ENCODE data around the gene ITGA5.

ITGA5 gene

DNA sequence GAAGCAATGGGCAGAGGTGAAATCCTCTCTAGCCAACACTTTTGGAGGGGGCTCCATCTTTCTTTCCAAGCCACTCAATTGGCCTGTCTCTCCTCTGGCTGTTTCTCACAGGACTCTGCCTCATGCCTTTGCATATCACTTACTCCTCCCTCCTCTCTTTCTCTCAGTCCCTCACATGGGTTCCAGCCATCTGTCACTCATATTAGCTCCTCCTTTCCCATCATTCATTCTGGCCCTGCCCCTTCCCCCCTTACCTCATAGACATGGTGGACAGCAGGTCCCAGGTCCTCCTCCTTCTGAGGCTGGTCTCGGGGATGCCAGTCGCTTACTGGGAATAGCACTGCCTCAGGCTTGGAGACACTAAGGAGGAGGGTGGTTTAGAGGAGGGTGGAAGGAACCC, 17.9 kb downstream of the ITGA5 start:
- TF ChIP-seq ZFX (IDR thresholded peaks at IDR 0.05; ENCODE audit: borderline replicate concordance), result no peak
- TF ChIP-seq, protein P1, sequence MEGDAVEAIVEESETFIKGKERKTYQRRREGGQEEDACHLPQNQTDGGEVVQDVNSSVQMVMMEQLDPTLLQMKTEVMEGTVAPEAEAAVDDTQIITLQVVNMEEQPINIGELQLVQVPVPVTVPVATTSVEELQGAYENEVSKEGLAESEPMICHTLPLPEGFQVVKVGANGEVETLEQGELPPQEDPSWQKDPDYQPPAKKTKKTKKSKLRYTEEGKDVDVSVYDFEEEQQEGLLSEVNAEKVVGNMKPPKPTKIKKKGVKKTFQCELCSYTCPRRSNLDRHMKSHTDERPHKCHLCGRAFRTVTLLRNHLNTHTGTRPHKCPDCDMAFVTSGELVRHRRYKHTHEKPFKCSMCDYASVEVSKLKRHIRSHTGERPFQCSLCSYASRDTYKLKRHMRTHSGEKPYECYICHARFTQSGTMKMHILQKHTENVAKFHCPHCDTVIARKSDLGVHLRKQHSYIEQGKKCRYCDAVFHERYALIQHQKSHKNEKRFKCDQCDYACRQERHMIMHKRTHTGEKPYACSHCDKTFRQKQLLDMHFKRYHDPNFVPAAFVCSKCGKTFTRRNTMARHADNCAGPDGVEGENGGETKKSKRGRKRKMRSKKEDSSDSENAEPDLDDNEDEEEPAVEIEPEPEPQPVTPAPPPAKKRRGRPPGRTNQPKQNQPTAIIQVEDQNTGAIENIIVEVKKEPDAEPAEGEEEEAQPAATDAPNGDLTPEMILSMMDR (IDR thresholded peaks at IDR 0.05), result no peak
- H3K27ac ChIP-seq, result no peak overlapping the region

DNA sequence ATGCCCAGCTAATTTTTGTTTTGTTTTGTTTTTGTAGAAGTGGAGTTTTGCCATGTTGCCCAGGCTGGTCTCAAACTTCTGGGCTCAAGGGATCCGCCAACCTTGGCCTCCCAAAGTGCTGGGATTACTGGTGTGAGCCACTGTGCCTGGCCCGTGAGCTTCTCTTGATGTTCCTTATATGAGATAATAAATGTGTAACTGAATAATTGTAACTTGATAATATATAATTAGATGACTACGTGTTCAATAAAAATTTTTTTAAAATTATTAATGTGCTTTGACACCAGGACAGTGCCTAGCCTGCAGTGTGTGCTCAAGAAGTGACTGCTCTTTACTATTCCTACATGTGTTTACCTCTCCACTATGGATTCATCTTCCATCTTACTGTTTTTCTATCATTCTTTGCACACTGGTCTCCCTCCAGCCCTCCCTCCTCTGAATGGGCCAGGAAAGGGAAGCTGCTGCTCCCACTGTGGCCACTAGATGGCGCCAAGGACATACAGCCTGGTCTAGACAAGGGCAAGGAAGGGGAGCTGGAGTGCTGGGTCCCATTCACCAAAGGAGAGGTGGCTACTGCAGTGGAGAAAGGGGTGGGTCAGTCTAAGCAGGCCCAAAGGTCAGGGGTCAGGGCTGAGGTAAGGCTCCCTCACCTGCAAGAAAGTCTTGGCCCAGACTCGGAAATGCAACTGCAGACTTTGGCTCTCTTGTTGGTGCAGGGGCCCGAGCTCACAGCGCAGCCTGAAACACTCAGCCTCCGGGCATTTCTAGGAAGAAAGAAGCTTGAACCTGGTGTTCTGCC, 19.9 kb downstream of the ITGA5 start:
- no peak for TF ChIP-seq ZFX (IDR thresholded peaks at IDR 0.05; ENCODE audit: borderline replicate concordance)
- TF ChIP-seq, protein P1 (IDR thresholded peaks at IDR 0.05), result peak; percentile 100
- H3K27ac ChIP-seq, result no peak overlapping the region

DNA sequence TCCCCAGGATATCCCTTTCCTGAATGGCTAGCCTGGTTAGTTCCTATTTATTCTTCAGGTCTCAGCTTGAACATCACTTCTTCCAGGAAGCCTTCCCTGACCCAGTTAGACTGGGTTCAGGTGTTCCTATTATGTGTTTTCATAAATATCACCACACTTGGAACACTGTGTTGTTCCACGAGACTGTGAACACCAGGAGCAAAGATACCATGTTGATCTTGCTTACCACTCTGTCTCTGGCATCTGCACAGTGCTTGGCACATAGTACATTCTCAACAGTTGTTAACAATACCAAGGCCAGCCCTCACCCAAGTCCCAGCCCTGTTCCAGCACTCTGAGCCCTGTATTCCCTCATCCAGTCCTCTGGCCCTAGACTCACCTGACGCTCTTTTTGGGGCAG, 20.8 kb downstream of the ITGA5 start:
- no peak overlapping the region for H3K27ac ChIP-seq
- no peak for TF ChIP-seq ZFX (IDR thresholded peaks at IDR 0.05; ENCODE audit: borderline replicate concordance)
- TF ChIP-seq, protein P1 (IDR thresholded peaks at IDR 0.05), result no peak

DNA sequence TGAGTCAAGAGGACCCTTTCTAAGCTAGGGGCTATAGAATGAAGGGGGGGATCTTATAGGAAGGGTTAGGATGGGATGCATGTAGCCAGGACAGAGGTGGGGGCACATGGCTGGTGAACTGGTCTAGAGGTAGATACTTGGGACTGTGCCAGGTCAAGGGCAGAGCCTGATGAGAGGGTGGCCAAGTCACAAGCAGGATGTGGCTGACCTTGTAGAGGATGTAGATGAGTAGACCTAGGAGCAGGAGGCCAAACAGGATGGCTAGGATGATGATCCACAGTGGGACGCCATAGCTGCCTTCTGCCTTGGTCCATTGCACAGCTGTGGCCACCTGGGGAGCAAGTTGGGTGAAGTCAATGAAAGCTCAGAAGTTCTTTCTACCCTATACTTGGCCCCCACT, 21.9 kb downstream of the ITGA5 start:
- H3K27ac ChIP-seq, result no peak overlapping the region
- TF ChIP-seq, protein P1 (IDR thresholded peaks at IDR 0.05), result no peak
- TF ChIP-seq ZFX (IDR thresholded peaks at IDR 0.05; ENCODE audit: borderline replicate concordance), result no peak

DNA sequence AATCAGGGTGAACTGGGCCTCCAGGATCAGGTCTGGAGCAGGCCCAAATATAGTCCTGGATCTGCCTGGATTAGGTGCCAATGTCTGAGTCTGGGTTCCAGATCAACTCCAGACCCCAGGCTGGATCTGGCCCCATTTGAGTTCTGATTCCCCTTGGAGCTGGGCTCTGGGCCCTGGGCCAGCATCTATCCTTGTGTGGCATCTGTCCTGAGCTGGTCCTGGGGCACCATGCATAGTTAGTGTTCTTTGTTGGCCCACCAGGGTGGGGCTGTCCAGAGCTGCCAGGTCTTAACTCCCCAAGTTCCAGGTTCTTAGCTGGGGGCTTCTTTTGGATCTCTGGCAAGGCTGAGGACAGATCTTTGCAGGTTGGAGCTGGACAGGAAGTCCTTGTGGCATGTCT, 23.5 kb downstream of the ITGA5 start:
- TF ChIP-seq, protein P1 (IDR thresholded peaks at IDR 0.05), result no peak
- no peak for TF ChIP-seq ZFX (IDR thresholded peaks at IDR 0.05; ENCODE audit: borderline replicate concordance)
- H3K27ac ChIP-seq, result no peak overlapping the region

DNA sequence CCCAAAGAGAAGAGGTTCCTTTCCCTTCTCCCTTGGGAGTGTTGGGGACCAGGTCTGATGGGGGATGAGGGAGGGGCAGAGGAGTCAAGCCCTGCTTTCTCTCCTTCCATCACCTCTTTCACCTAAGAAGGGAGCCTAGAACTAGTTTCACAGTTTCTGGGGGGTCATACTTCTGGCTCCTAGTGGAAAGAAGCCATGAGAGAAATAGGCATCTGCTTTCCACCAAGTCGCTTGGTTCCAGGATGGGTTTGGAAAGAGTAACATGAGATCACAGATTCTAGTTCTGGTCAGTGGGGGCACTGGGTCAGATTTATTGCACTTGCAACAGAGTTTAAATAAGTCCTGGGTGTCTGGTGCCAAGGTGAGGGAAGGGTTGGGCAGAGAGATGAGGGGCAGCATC, 24.1 kb downstream of the ITGA5 start:
- H3K27ac ChIP-seq, result no peak overlapping the region
- TF ChIP-seq, protein P1 (IDR thresholded peaks at IDR 0.05), result no peak
- no peak for TF ChIP-seq ZFX (IDR thresholded peaks at IDR 0.05; ENCODE audit: borderline replicate concordance)

DNA sequence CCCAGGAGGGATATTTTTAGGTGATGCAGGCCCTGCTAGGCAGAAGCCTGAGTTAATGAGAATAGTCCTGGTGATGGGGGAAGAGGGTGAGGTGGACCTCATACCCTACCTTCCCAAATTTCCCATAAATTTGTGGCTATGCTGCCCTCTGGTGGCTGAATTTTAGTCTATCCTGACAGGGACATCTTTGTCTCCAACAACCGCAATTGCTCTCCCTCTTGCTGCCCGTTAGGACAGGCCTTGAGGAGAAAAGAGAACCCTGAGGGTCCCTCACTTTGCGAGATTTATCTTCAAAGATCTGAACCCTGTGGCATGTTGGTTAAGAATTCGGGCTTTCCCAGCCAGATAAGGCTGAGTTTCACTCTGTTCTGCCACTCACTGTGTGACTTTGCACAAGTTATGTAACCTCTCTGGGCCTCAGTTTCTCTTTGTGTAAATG, 24.8 kb downstream of the ITGA5 start:
- no peak for TF ChIP-seq ZFX (IDR thresholded peaks at IDR 0.05; ENCODE audit: borderline replicate concordance)
- TF ChIP-seq, protein P1 (IDR thresholded peaks at IDR 0.05), result peak; percentile 93
- H3K27ac ChIP-seq, result no peak overlapping the region
